A549 (cell line): ENCODE measurements around the gene MICU2. TPM values are rescaled to one million over a fixed set of nuclear protein-coding genes. Genes with fewer than 3 reads are reported as not detected.

Experiments used
- ATAC-seq, 2 experiments: fragments of 200-7000 bp in 1 of 2; fragments of >200 bp in 1 of 2; cut with Nextera tagmentation in 1 of 2; cut with Tn5 transposase in 1 of 2; 3 replicates each; pipeline versions ENCODE4 v1.8.0 to v1.9.1; 2018 to 2020; ENCODE audit warnings: mild to moderate bottlenecking in 1 of 2, moderate library complexity in 1 of 2
- CTCF ChIA-PET: fragments of 300-600 bp; sonication (Branson Sonifier 250); formaldehyde crosslinking; extraction: SDS; loops from one replicate; lab custom pipeline; 2021; ENCODE audit warnings: antibody characterized with exemption, inconsistent platforms; lab: Yijun Ruan, JAX
- POLR2A ChIA-PET: fragments of 350-600 bp; formaldehyde crosslinking; extraction: SDS; loops from one replicate; lab custom pipeline; 2021; ENCODE audit warnings: antibody characterized with exemption, inconsistent platforms; lab: Yijun Ruan, JAX
- DNase-seq, 2 experiments: peaks; one replicate each; pipeline versions ENCODE4 v3.0.0 to v3.0.0-alpha.2; 2011 to 2016; ENCODE audit warnings: low read depth in 1 of 2, low spot score in 1 of 2
- FAIRE-seq: peaks from 2 replicates; lab custom pipeline; 2011; peaks lifted over from hg19 to GRCh38; lab: Jason Lieb, UNC
- H3K27ac ChIP-seq, 2 experiments: fragments of >200 bp; sonication (Bioruptor Twin); formaldehyde crosslinking; 3 replicates each; pipeline ENCODE4 v1.5.1; 2016 to 2017
- H3K4me1 ChIP-seq: fragments of >200 bp; sonication (Bioruptor Twin); formaldehyde crosslinking; 3 replicates; pipeline ENCODE4 v1.6.1; 2016
- H3K4me2 ChIP-seq: fragments of >200 bp; sonication (Bioruptor Twin); formaldehyde crosslinking; 3 replicates; pipeline ENCODE4 v1.6.1; 2016
- H3K4me3 ChIP-seq: fragments of >200 bp; sonication (Bioruptor Twin); formaldehyde crosslinking; 3 replicates; pipeline ENCODE4 v1.5.1; 2016
- H3K9me3 ChIP-seq: fragments of >200 bp; sonication (Bioruptor Twin); formaldehyde crosslinking; 3 replicates; pipeline ENCODE4 v1.6.1; 2016
- ATOH8 ChIP-seq: fragments of 250-450 bp; sonication (Bioruptor Pico); IDR thresholded peaks from 2 replicates; pipeline ENCODE4 v1.5.0; 2020; ENCODE audit warnings: low read depth, mild to moderate bottlenecking, moderate library complexity
- CEBPB ChIP-seq, 2 experiments: fragments of >200 bp in 1 of 2; sonication (Bioruptor Twin) in 1 of 2; formaldehyde crosslinking in 1 of 2; IDR thresholded peaks; 2 replicates each; pipeline ENCODE4 v1.6.1; 2012 to 2016
- ESRRA ChIP-seq: fragments of 150-350 bp; IDR thresholded peaks from 2 replicates; pipeline ENCODE4 v1.6.1; 2014; ENCODE audit warnings: mild to moderate bottlenecking, low read length, borderline replicate concordance
- FOSL2 ChIP-seq, 2 experiments: fragments of 450-650 bp in 1 of 2; fragments of >200 bp in 1 of 2; sonication (Bioruptor Twin) in 1 of 2; formaldehyde crosslinking; IDR thresholded peaks; 2 replicates each; pipeline versions ENCODE4 v1.5.0 to v1.6.1; 2016 to 2020; ENCODE audit warnings: mild to moderate bottlenecking in 1 of 2, moderate library complexity in 1 of 2
- HDAC2 ChIP-seq: fragments of 200-600 bp; sonication (generic); IDR thresholded peaks from 2 replicates; pipeline ENCODE4 v1.6.1; 2016
- HMGXB4 ChIP-seq: fragments of 250-450 bp; sonication (Bioruptor Pico); IDR thresholded peaks from 2 replicates; pipeline ENCODE4 v1.5.0; 2021; ENCODE audit warnings: mild to moderate bottlenecking, moderate library complexity, borderline replicate concordance
- HOXA7 ChIP-seq: fragments of 250-450 bp; sonication (Bioruptor Pico); IDR thresholded peaks from 2 replicates; pipeline ENCODE4 v1.5.0; 2020; ENCODE audit warnings: mild to moderate bottlenecking, moderate library complexity
- HOXB13 ChIP-seq: fragments of 250-450 bp; sonication (Bioruptor Pico); IDR thresholded peaks from 2 replicates; pipeline ENCODE4 v1.5.0; 2020; ENCODE audit warnings: low read depth, mild to moderate bottlenecking, moderate library complexity
- JUN ChIP-seq, 2 experiments: fragments of >200 bp; sonication (Bioruptor Twin); formaldehyde crosslinking; IDR thresholded peaks; 2 replicates in 1 of 2; 3 replicates in 1 of 2; pipeline ENCODE4 v1.6.1; 2016 to 2017
- MAZ ChIP-seq: fragments of 150-350 bp; IDR thresholded peaks from 2 replicates; pipeline ENCODE4 v1.6.1; 2014; ENCODE audit warnings: antibody characterized with exemption, low read depth, low read length, borderline replicate concordance
- NFE2L2 ChIP-seq: fragments of 150-350 bp; conservative IDR thresholded peaks from 2 replicates; pipeline ENCODE4 v1.6.1; 2014; ENCODE audit warnings: low read length
- PHF8 ChIP-seq: fragments of 200-600 bp; sonication (generic); IDR thresholded peaks from 2 replicates; pipeline ENCODE4 v1.6.1; 2016; ENCODE audit warnings: low read depth, mild to moderate bottlenecking, antibody characterized with exemption, moderate library complexity, borderline replicate concordance
- RAD21 ChIP-seq, 2 experiments: fragments of >200 bp in 1 of 2; sonication (Bioruptor Twin) in 1 of 2; formaldehyde crosslinking in 1 of 2; IDR thresholded peaks in 1 of 2; conservative IDR thresholded peaks in 1 of 2; 2 replicates in 1 of 2; 3 replicates in 1 of 2; pipeline ENCODE4 v1.6.1; 2012 to 2018; ENCODE audit warnings: inconsistent platforms in 1 of 2
- RARB ChIP-seq: fragments of 250-450 bp; sonication (Bioruptor Pico); IDR thresholded peaks from 2 replicates; pipeline ENCODE4 v1.8.0; 2021; ENCODE audit warnings: mild to moderate bottlenecking, moderate library complexity
- RCOR1 ChIP-seq: fragments of 150-350 bp; IDR thresholded peaks from 2 replicates; pipeline ENCODE4 v1.6.1; 2014; ENCODE audit warnings: antibody characterized with exemption, low read length, low read depth
- RNF2 ChIP-seq: fragments of 200-600 bp; sonication (generic); IDR thresholded peaks from 2 replicates; pipeline ENCODE4 v1.6.1; 2016; ENCODE audit warnings: low read depth, mild to moderate bottlenecking, antibody characterized with exemption, moderate library complexity, borderline replicate concordance
- SMC3 ChIP-seq: fragments of >200 bp; sonication (Bioruptor Twin); formaldehyde crosslinking; IDR thresholded peaks from 3 replicates; pipeline ENCODE4 v1.6.1; 2018; ENCODE audit warnings: inconsistent platforms
- SREBF2 ChIP-seq: fragments of 450-650 bp; IDR thresholded peaks from 2 replicates; pipeline ENCODE4 v1.6.1; 2014; ENCODE audit warnings: mild to moderate bottlenecking, moderate library complexity
- TFCP2L1 ChIP-seq: fragments of 250-450 bp; sonication (Bioruptor Pico); IDR thresholded peaks from 2 replicates; pipeline ENCODE4 v1.5.0; 2021; ENCODE audit warnings: mild to moderate bottlenecking
- WGBS: methylation state at CpG from one replicate; pipeline ENCODE4 v1.1.6; 2017; ENCODE audit errors: missing lambda C conversion rate; 5-methylcytosine and 5-hydroxymethylcytosine counted together
- polyA plus RNA-seq, 4 experiments: library from polyadenylated mRNA; depleted of rRNA in 3 of 4; stranded (reverse); fragments of >200 nt; fragmentation: RNase III in 1 of 4; extraction: RNeasy Plus Mini Kit Qiagen cat#74134 plus additional on column Dnase treatment in 1 of 4; gene quantifications; 2 replicates in 3 of 4; 3 replicates in 1 of 4; pipeline ENCODE4 v1.2.3, GENCODE V29; 2011 to 2017
- TF ChIP-seq, protein P1 (sequence below): fragments of >200 bp; sonication (Bioruptor Twin); formaldehyde crosslinking; IDR thresholded peaks from 3 replicates; pipeline ENCODE4 v1.5.1; 2016
- TF ChIP-seq, protein P2 (sequence below): fragments of 200-600 bp; sonication (generic); IDR thresholded peaks from 2 replicates; pipeline ENCODE4 v1.6.1; 2016; ENCODE audit warnings: antibody characterized with exemption, mild to moderate bottlenecking, moderate library complexity
- TF ChIP-seq, protein P3 (sequence below): fragments of 150-350 bp; IDR thresholded peaks from 2 replicates; pipeline ENCODE4 v1.6.1; 2014; ENCODE audit warnings: low read depth, mild to moderate bottlenecking, low read length

Gene MICU2
- polyA plus RNA-seq, 2 of the 4 experiments (the other 2 are of a cell fraction): 24.7 to 42.6 TPM

DNA sequence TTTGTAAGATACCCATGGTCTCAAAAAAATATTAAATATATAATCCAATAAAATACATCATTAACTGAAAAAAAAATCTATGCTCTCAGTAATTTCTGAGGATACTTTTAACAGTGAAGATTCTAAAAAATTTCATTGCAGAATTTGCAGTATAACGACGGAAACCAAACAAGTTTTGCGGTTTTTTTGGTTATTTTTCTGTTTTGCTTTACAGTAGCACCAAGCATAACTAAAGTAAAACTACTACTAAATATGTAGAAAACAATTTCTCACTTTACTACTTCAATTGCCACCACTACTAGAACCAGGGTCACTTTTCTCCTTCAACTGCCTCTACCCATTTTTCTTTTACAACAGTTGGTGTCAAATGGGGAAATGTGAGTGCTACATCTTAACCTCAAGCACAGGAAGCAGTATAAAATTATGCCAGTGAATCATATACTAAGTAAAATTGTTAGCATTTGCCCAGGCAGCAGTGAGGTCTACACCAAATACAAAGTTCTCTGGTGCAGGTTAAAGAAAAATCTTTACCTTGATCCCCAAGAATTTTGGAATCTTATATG, 24.1 kb downstream of the MICU2 start:
- no peak overlapping the region for H3K4me2 ChIP-seq
- TF ChIP-seq PHF8: no peak
- no peak for TF ChIP-seq NFE2L2
- TF ChIP-seq MAZ: no peak
- no peak for TF ChIP-seq RNF2
- TF ChIP-seq, protein P1, sequence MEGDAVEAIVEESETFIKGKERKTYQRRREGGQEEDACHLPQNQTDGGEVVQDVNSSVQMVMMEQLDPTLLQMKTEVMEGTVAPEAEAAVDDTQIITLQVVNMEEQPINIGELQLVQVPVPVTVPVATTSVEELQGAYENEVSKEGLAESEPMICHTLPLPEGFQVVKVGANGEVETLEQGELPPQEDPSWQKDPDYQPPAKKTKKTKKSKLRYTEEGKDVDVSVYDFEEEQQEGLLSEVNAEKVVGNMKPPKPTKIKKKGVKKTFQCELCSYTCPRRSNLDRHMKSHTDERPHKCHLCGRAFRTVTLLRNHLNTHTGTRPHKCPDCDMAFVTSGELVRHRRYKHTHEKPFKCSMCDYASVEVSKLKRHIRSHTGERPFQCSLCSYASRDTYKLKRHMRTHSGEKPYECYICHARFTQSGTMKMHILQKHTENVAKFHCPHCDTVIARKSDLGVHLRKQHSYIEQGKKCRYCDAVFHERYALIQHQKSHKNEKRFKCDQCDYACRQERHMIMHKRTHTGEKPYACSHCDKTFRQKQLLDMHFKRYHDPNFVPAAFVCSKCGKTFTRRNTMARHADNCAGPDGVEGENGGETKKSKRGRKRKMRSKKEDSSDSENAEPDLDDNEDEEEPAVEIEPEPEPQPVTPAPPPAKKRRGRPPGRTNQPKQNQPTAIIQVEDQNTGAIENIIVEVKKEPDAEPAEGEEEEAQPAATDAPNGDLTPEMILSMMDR: no peak
- TF ChIP-seq ESRRA: no peak
- TF ChIP-seq SREBF2: no peak
- TF ChIP-seq JUN (IDR thresholded peaks at IDR 0.05): no peak
- TF ChIP-seq ATOH8 (CRISPR knock-in tag): no peak
- TF ChIP-seq TFCP2L1 (CRISPR knock-in tag): no peak
- TF ChIP-seq FOSL2 (IDR thresholded peaks at IDR 0.05): no peak
- TF ChIP-seq FOSL2 (CRISPR knock-in tag; IDR thresholded peaks at IDR 0.05): no peak
- TF ChIP-seq HDAC2: no peak
- TF ChIP-seq CEBPB (IDR thresholded peaks at IDR 0.05): no peak
- TF ChIP-seq, all 56 proteins: peak for 0
- FAIRE-seq (no peak), DNase-seq (no peak), ATAC-seq (no peak)
- POLR2A ChIA-PET: no interaction called here
- Histone ChIP-seq H3K9me3 (0 out of 3 replicates have a peak, but pooled peaks cover 6% of the 10 kb centered on the region), H3K4me3 (no peak overlapping the region), H3K27ac (no peak overlapping the region), H3K4me1 (no peaks in the 10 kb centered on the region)
- 95% methylated on average over 3 of the region's 3 CpGs for WGBS
- CTCF ChIA-PET: no interaction called here

DNA sequence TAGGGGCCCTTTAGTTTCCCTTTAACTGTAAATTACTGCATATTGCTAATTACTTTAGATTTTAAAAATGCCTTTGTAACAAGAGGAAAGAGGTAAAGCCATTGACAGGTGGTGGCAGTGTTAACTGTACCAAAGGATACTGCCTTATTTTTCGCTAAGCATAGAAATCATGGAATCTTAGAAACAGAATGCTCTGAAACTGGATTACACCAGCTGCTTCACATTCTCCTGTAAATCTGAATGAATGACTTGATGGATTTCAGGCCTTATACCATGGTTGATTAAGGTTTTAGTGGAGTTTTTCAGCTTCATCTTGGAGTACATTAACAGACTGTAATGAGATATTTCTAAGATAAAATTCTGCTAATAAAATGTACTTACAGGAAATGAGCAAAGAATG, 25.2 kb downstream of the MICU2 start:
- ATAC-seq (no peak), FAIRE-seq (no peak), DNase-seq (no peak)
- TF ChIP-seq FOSL2 (IDR thresholded peaks at IDR 0.05): no peak
- no peak for TF ChIP-seq FOSL2 (CRISPR knock-in tag; IDR thresholded peaks at IDR 0.05)
- TF ChIP-seq RAD21 (conservative IDR thresholded peaks at IDR 0.05 in 1 of 2, IDR thresholded peaks at IDR 0.05 in 1 of 2): no peak
- TF ChIP-seq, protein P2, sequence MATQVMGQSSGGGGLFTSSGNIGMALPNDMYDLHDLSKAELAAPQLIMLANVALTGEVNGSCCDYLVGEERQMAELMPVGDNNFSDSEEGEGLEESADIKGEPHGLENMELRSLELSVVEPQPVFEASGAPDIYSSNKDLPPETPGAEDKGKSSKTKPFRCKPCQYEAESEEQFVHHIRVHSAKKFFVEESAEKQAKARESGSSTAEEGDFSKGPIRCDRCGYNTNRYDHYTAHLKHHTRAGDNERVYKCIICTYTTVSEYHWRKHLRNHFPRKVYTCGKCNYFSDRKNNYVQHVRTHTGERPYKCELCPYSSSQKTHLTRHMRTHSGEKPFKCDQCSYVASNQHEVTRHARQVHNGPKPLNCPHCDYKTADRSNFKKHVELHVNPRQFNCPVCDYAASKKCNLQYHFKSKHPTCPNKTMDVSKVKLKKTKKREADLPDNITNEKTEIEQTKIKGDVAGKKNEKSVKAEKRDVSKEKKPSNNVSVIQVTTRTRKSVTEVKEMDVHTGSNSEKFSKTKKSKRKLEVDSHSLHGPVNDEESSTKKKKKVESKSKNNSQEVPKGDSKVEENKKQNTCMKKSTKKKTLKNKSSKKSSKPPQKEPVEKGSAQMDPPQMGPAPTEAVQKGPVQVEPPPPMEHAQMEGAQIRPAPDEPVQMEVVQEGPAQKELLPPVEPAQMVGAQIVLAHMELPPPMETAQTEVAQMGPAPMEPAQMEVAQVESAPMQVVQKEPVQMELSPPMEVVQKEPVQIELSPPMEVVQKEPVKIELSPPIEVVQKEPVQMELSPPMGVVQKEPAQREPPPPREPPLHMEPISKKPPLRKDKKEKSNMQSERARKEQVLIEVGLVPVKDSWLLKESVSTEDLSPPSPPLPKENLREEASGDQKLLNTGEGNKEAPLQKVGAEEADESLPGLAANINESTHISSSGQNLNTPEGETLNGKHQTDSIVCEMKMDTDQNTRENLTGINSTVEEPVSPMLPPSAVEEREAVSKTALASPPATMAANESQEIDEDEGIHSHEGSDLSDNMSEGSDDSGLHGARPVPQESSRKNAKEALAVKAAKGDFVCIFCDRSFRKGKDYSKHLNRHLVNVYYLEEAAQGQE: no peak
- TF ChIP-seq MAZ: no peak
- no peak for TF ChIP-seq HDAC2
- TF ChIP-seq ATOH8 (CRISPR knock-in tag): no peak
- no peak for TF ChIP-seq HOXA7 (CRISPR knock-in tag)
- TF ChIP-seq TFCP2L1 (CRISPR knock-in tag): no peak
- TF ChIP-seq SMC3: no peak
- TF ChIP-seq, protein P3, sequence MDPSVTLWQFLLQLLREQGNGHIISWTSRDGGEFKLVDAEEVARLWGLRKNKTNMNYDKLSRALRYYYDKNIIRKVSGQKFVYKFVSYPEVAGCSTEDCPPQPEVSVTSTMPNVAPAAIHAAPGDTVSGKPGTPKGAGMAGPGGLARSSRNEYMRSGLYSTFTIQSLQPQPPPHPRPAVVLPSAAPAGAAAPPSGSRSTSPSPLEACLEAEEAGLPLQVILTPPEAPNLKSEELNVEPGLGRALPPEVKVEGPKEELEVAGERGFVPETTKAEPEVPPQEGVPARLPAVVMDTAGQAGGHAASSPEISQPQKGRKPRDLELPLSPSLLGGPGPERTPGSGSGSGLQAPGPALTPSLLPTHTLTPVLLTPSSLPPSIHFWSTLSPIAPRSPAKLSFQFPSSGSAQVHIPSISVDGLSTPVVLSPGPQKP: no peak
- no peak for TF ChIP-seq HOXB13
- no peak for TF ChIP-seq RARB
- TF ChIP-seq HMGXB4 (CRISPR knock-in tag): no peak
- TF ChIP-seq RCOR1: no peak
- H3K4me2 ChIP-seq: no peak overlapping the region
- ChIA-PET POLR2A (interaction anchor here (0.6 kb wide), 1 partner anchor 25 kb away, joined by 4 read pairs; the partner anchor contains the start of gene MICU2), CTCF (no interaction called here)
- no peaks in the 10 kb centered on the region for H3K4me1 ChIP-seq
- H3K4me3 ChIP-seq: no peak overlapping the region
- H3K27ac ChIP-seq: no peak overlapping the region
- 0 out of 3 replicates have a peak, but pooled peaks cover 6% of the 10 kb centered on the region for H3K9me3 ChIP-seq
- WGBS: 95% methylated on average over 1 of the region's 1 CpG
